HFF-Myc (cell line): ENCODE data around the gene PRCD.
"Not testable (repeated sequence)": the region's sequence is repeated elsewhere in the genome, so short reads cannot be mapped to it uniquely, and the experiment has no call there.

Source experiments
- DNase-seq: peaks from one replicate; pipeline ENCODE4 v3.0.0-alpha.2; 2011; ENCODE audit warnings: low read depth; ENCODE audit errors: extremely low read depth
- H3K4me3 ChIP-seq: replicated peaks from 2 replicates; pipeline ENCODE4 v1.5.1; 2011; ENCODE audit warnings: low read depth, mild to moderate bottlenecking, control low read depth, low read length
- TF ChIP-seq, protein P1 (sequence below): IDR thresholded peaks from 2 replicates; pipeline ENCODE4 v1.5.1; 2012; ENCODE audit warnings: mild to moderate bottlenecking, low read depth, low read length, control low read depth; ENCODE audit errors: missing control alignments

The PRCD gene

DNA sequence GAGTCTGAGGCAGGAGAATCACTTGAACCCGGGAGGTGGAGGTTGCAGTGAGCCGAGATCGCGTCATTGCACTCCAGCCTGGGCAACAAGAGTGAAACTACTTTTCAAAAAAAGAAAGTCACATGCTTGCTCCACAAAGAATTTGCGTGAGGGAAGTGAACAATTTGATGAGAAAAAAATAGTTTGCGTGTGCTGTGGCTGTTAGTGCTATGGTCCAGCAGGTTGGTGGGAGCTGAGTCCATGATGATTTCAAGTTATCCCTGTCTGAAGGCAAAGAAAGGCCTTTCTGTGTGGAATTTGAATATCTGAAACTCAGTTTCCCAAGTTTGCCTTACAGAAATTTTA is 21.0 kb downstream of the PRCD start:
- peak overlapping the region; percentile 86 for H3K4me3 ChIP-seq
- TF ChIP-seq, protein P1, sequence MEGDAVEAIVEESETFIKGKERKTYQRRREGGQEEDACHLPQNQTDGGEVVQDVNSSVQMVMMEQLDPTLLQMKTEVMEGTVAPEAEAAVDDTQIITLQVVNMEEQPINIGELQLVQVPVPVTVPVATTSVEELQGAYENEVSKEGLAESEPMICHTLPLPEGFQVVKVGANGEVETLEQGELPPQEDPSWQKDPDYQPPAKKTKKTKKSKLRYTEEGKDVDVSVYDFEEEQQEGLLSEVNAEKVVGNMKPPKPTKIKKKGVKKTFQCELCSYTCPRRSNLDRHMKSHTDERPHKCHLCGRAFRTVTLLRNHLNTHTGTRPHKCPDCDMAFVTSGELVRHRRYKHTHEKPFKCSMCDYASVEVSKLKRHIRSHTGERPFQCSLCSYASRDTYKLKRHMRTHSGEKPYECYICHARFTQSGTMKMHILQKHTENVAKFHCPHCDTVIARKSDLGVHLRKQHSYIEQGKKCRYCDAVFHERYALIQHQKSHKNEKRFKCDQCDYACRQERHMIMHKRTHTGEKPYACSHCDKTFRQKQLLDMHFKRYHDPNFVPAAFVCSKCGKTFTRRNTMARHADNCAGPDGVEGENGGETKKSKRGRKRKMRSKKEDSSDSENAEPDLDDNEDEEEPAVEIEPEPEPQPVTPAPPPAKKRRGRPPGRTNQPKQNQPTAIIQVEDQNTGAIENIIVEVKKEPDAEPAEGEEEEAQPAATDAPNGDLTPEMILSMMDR: no peak
- DNase-seq: no peak

DNA sequence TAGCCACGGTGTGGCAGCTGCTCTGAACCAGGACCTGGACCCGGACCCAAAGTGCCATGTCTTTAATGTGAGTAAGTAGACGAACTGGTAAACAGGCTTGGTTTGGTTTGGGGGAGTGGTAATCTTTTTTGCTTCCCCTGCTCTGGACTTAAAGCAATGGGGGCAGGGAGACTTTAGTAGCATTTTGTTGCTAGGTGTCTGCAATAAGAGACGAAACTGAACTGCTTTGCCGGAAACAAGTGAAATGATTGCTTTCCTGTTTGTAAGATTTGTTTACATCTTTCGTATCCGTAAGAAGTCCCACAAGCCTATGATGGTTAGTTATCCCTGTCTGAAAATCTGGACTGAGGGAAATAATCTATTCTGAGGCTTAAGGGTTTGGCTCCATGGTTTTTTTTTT is 21.5 kb downstream of the PRCD start:
- peak overlapping the region; percentile 86 for H3K4me3 ChIP-seq
- TF ChIP-seq, protein P1: no peak

DNA sequence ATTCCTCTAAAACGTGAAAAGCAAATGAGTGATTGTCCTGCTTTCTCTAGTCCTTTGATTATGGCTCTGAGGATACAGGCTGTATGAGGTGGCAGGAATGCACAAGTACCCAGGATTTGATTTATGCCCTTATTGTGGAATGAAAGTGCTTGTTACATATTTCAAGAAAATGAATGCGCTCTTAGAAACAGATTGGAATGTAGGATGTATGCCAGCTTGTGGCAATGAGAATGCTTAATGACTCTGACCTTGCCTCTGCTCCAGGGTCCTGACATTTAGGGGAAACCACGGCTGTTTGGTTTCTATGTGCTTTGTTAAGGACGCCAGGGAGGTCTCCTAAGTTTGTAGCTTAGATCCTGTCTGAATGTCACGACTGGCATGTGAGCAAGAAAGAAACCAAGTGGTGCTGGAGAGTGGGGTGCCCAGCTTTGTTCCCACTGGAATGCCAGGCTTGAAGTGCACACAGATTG is 22.0 kb downstream of the PRCD start:
- DNase-seq: no peak
- TF ChIP-seq, protein P1: no peak
- H3K4me3 ChIP-seq: peak overlapping the region; percentile 86

More for the DNA sequence above, 21.5 kb downstream of the PRCD start:
- no peak for DNase-seq

DNA sequence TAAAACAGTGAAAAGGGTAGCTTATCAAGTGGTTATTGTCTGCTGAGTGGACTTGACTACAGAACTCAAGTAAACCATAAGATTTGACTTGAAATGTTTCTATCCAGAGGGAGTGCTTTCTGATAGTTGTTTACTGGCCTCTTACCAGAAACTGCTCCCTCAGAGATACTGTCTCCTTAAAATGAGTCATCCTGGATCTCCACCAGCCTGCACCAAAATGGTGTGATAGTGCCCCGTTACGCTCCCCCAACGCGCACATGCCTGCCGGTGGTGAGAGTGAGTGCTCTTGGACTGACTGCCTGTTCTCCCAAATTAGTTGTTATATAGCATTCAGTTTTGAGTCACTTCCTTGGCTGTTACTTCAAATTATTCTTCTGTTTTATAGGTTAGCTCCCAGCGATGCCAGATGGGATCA is 22.9 kb downstream of the PRCD start:
- TF ChIP-seq, protein P1: no peak
- peak; percentile 88 for DNase-seq
- H3K4me3 ChIP-seq: peak overlapping the region; percentile 86

DNA sequence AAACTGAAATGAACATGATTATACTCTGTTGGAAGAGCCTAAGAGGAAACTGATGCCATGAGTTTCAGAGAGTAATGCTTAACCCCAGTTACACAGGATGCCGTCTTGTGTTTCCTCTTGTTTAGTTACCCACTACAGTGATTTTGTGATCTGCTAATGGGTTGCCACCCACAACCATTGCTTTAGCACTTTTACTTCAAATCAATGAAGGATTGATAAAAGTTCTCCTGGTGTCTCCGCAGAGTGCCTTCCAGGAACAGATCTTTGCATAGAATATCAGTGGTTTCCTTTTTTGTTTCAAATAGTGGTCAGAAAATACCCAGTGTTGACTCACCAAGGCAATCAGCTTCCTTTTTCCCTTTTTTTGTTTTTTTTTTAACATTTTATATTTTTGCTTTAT is 23.5 kb downstream of the PRCD start:
- not testable (repeated sequence) for DNase-seq, H3K4me3 ChIP-seq

DNA sequence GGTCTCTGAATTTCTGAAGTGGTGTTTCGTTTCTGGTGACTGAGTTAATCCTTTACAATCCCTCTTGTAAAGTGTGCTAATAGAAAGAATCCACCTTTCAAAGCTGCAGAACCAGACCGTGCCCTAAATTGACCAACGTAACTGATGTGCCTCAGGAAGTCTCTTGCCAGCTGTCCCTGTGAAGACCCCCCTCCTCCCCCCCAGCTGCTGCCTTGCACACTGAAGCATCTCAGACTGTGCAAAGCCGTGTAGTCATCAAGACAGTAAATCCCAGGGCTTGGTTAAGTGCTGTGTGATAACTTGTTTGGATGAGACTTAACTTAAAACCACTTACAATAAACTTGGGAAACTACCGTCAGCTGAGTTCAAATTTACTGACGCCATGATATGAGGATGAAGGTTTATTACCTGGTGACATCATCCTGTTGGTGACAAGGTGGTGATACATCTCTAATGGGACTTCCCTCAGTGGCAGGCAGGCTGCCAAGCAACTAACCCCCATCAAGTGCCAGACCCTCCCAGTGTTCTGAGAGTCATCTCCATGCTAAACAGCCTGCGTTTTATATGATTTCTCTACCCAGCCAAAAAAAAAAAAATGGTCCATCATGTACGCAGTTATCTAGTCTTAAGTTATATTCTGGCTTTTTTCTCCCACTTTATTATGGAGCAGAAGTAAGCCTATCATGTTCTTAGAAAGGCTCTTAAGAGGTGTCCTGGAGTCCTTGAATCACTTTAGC is 25.3 kb downstream of the PRCD start:
- not testable (repeated sequence) for H3K4me3 ChIP-seq, DNase-seq

DNA sequence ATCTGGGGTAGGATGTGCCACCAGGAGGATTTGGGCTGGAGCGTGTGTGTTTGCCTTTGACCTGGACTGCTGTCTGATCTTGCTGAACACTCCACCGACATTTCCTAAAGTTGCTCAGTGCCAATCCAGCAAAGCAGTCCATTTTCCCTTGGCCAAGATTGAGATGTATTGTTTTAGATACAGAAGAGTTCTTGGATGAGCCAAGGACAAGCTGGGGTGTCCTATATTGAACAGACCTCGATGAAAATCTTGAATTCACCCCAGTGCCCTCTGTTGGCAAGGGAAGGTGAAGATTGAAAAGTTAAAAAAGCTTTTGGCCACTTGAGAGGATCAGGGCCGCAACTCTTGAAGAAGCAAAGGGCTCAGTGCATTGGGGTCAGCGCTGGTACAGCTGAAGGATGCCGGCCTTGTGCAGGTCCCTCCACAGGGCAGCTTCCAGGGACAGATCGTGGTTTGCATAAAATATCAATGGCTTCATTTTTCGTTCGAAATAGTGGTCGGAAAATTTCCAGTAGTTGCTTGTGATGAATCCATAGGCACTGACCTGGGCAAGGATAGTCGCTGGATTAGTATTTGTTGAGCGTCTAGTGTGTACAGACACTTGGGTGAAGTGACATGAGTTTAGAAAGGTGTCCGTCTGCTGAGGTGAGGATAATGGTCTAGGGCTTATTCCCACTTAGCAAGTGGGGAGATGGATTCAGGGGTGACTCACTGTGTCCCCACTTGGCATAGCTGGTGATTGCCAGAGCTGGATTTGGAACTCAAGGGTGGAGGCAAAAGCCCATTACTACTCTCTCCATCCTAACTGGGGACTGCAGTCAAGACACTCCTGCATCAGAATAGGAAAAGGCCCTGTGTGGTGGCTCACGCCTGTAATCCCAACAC is 26.1 kb downstream of the PRCD start:
- no peak overlapping the region for H3K4me3 ChIP-seq
- DNase-seq: no peak
- TF ChIP-seq, protein P1: no peak
